PC-9 (cell line): ENCODE measurements around the gene SEC11A. TPM values are rescaled to one million over a fixed set of nuclear protein-coding genes. Genes with fewer than 3 reads are reported as not detected.
"Not testable (repeated sequence)": the region's sequence is repeated elsewhere in the genome, so short reads cannot be mapped to it uniquely, and the experiment has no call there.

Experiments used
- BruUV-seq: library from RNA; stranded (reverse); fragments of 400-500 nt; replicated peaks from 2 replicates; lab custom pipeline; 2021; lab: Mats Ljungman, UMichigan
- CTCF ChIA-PET: fragments of 300-600 bp; sonication (Branson Sonifier 250); formaldehyde crosslinking; loops from one replicate; lab custom pipeline; 2022; ENCODE audit warnings: antibody characterized with exemption; lab: Charles Lee
- POLR2A ChIA-PET: fragments of 300-600 bp; sonication (Branson Sonifier 250); formaldehyde crosslinking; loops from one replicate; lab custom pipeline; 2022; ENCODE audit warnings: antibody characterized with exemption; ENCODE audit not compliant: unreplicated experiment; lab: Charles Lee
- DNase-seq, 2 experiments: peaks; one replicate each; pipeline versions ENCODE4 v3.0.0 to v3.0.0-alpha.2; 2015 to 2022; ENCODE audit warnings: mixed read lengths in 1 of 2
- H2AFZ ChIP-seq: fragments of 200-600 bp; sonication (generic); 2 replicates; pipeline ENCODE4 v1.8.1; 2017; ENCODE audit warnings: antibody characterized with exemption
- H3F3A ChIP-seq: fragments of 200-600 bp; sonication (generic); 2 replicates; pipeline ENCODE4 v1.8.1; 2017; ENCODE audit warnings: antibody characterized with exemption, mild to moderate bottlenecking, low read depth; ENCODE audit not compliant: insufficient read depth
- H3K27ac ChIP-seq: fragments of 200-600 bp; sonication (generic); 2 replicates; pipeline ENCODE4 v1.6.1; 2016; ENCODE audit warnings: mixed run types
- H3K27me3 ChIP-seq: fragments of 200-600 bp; sonication (generic); 2 replicates; pipeline ENCODE4 v1.6.1; 2016; ENCODE audit warnings: low read depth, mixed run types; ENCODE audit not compliant: insufficient read depth
- H3K36me3 ChIP-seq: fragments of 200-600 bp; sonication (generic); 2 replicates; pipeline ENCODE4 v1.6.1; 2016; ENCODE audit warnings: low read depth, mixed run types
- H3K4me1 ChIP-seq: fragments of 200-600 bp; sonication (generic); replicated peaks from 2 replicates; pipeline ENCODE4 v1.6.1; 2016; ENCODE audit warnings: mixed run types; ENCODE audit not compliant: insufficient read depth
- H3K4me2 ChIP-seq: fragments of 200-600 bp; sonication (generic); 2 replicates; pipeline ENCODE4 v1.6.1; 2017; ENCODE audit warnings: mixed run types
- H3K4me3 ChIP-seq: fragments of 200-600 bp; sonication (generic); 2 replicates; pipeline ENCODE4 v1.6.1; 2016; ENCODE audit warnings: mixed run types
- H3K79me2 ChIP-seq: fragments of 200-600 bp; sonication (generic); 2 replicates; pipeline ENCODE4 v1.6.1; 2017; ENCODE audit warnings: low read depth, mixed run types
- H3K9me2 ChIP-seq: fragments of 200-600 bp; sonication (generic); 2 replicates; pipeline ENCODE4 v1.8.1; 2017; ENCODE audit warnings: mild to moderate bottlenecking; ENCODE audit not compliant: insufficient read depth
- H3K9me3 ChIP-seq: fragments of 200-600 bp; sonication (generic); 2 replicates; pipeline ENCODE4 v1.8.1; 2016; ENCODE audit warnings: low read depth; ENCODE audit not compliant: insufficient read depth
- H4K20me1 ChIP-seq: fragments of 200-600 bp; sonication (generic); 2 replicates; pipeline ENCODE4 v1.8.1; 2017; ENCODE audit not compliant: insufficient read depth
- EZH2 ChIP-seq: fragments of 200-600 bp; sonication (generic); IDR thresholded peaks from 2 replicates; pipeline ENCODE4 v1.8.0; 2017; ENCODE audit warnings: antibody characterized with exemption, low read depth
- intact Hi-C: fragments of 100-400 bp; cut with micrococcal nuclease; formaldehyde crosslinking; loops from one replicate; pipeline ENCODE4 v1.10.0; 2022; ENCODE audit not compliant: unreplicated experiment
- total RNA-seq: library from RNA; stranded (reverse); gene quantifications from 2 replicates; pipeline ENCODE4 v1.2.3, GENCODE V29; 2021
- TF ChIP-seq, protein P1 (sequence below): fragments of 200-600 bp; sonication (generic); conservative IDR thresholded peaks from 2 replicates; pipeline ENCODE4 v1.6.1; 2017; ENCODE audit warnings: mixed run types, antibody characterized with exemption, mild to moderate bottlenecking, moderate library complexity

The SEC11A gene
- total RNA-seq, 1 experiment from 2014 or later = 174 TPM

DNA sequence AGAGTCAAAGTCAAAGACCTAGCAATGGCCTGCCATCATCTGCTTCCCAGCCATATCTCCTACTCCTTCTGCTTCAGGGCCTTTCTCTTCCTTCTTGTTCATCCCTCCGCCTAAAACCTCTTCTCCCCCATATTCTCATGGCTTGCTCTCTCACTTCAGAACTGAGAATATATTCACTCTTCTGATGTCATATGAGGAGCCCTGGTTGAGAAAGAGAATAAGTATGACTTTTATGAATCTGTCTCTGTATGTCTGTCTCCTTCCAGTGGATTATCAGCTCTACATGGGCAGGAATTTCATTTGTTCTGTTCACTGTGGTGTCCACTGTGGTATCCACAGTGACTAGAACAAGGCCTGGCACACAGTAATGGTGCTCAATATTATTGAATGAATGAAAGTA lies 44.3 kb upstream of the SEC11A start:
- peaks cover 35% of the 10 kb centered on the region for H4K20me1 ChIP-seq
- CTCF ChIA-PET = no interaction called here
- no peak overlapping the region for H3K27ac ChIP-seq

DNA sequence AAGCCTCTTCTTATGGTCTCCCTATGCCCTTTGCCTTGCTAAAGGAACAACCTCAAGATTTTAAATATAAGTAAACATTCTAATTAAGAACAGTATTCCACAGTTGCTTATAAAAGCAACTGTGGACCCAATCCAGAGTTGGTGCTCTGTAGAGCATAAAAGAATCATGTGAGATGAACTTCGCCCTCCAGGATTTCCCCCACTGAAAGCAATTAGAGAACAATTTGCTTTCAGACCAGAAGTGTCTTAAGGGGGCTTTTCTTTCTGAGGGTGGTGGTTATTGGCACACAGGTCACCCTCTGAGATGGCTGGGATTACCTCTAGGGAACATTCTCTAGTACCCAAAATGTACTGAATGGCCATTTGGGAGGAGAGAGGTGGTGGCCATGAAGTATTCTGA lies 43.1 kb upstream of the SEC11A start:
- Histone ChIP-seq H3F3A (peaks cover 6% of the 10 kb centered on the region; the same call in 1 of the 2 replicates), H3K4me3 (no peak overlapping the region), H3K27ac (no peak overlapping the region), H3K9me2 (no peaks in the 10 kb centered on the region), H3K27me3 (no peaks in the 10 kb centered on the region), H3K36me3 (no peaks in the 10 kb centered on the region), H3K4me2 (no peak overlapping the region), H3K9me3 (no peaks in the 10 kb centered on the region), H4K20me1 (peaks cover 37% of the 10 kb centered on the region), H2AFZ (no peak overlapping the region), H3K79me2 (peaks cover 100% of the 10 kb centered on the region), H3K4me1 (no peaks in the 10 kb centered on the region)
- ChIA-PET CTCF (no interaction called here), POLR2A (no interaction called here)
- intact Hi-C loops = no loop called here
- TF ChIP-seq EZH2 = no peak
- TF ChIP-seq, protein P1, sequence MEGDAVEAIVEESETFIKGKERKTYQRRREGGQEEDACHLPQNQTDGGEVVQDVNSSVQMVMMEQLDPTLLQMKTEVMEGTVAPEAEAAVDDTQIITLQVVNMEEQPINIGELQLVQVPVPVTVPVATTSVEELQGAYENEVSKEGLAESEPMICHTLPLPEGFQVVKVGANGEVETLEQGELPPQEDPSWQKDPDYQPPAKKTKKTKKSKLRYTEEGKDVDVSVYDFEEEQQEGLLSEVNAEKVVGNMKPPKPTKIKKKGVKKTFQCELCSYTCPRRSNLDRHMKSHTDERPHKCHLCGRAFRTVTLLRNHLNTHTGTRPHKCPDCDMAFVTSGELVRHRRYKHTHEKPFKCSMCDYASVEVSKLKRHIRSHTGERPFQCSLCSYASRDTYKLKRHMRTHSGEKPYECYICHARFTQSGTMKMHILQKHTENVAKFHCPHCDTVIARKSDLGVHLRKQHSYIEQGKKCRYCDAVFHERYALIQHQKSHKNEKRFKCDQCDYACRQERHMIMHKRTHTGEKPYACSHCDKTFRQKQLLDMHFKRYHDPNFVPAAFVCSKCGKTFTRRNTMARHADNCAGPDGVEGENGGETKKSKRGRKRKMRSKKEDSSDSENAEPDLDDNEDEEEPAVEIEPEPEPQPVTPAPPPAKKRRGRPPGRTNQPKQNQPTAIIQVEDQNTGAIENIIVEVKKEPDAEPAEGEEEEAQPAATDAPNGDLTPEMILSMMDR = no peak
- DNase-seq = no peak
- BruUV-seq = no TSS peak

More for the DNA sequence above, 44.3 kb upstream of the SEC11A start:
- no peak overlapping the region for H3K4me2 ChIP-seq
- H3K9me2 ChIP-seq = no peaks in the 10 kb centered on the region
- BruUV-seq = no TSS peak
- peaks cover 6% of the 10 kb centered on the region; the same call in 1 of the 2 replicates for H3F3A ChIP-seq
- intact Hi-C loops = no loop called here
- TF ChIP-seq EZH2 = no peak
- TF ChIP-seq, protein P1 = no peak
- no peaks in the 10 kb centered on the region for H3K27me3 ChIP-seq
- H2AFZ ChIP-seq = no peak overlapping the region
- peaks cover 100% of the 10 kb centered on the region for H3K79me2 ChIP-seq
- no peaks in the 10 kb centered on the region for H3K36me3 ChIP-seq
- H3K4me3 ChIP-seq = no peak overlapping the region
- POLR2A ChIA-PET = no interaction called here
- no peaks in the 10 kb centered on the region for H3K9me3 ChIP-seq
- H3K4me1 ChIP-seq = no peaks in the 10 kb centered on the region
- DNase-seq = no peak

DNA sequence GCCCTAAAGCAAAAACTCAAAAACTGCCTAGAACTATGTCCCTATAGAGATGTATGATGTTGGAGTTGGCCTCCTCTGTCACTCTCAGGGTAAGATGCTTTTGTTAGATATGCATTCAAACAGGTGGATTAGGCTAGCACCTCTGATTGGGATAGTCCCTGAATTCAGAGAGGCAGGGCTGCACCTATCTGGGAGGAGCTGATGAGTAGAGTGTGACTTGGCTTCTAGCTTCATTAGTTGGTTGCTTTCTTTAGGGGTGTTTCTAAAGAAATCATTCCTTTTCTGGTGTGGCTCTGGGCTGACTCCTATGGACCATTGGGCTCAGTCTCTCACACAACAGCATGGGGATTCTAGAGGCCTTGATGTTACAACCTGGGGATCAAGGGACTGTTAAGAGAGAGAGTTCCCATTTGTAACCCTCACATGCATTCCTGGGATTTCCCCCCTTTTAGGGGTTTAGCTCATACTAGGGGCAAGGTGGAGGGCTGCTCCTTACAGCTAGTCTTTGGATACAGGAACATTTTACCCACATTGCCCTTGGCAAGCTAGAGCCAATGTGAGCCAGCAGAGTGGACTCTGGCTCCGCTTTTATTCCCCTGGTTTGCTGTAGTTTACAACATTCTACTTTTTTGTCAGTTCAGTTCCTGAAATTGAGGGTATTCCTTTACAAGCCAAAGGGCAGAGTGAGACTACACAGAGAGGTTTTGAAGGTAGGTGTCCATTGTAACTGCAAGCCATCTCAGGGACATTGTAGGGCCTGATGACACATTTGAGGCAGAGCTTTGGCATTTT lies 40.0 kb upstream of the SEC11A start:
- H3K27ac ChIP-seq = no peak overlapping the region
- peaks cover 38% of the 10 kb centered on the region for H4K20me1 ChIP-seq
- CTCF ChIA-PET = interaction anchor here (0.6 kb wide), 1 partner anchor 78 kb away, joined by 3 read pairs; no protein-coding TSS in a partner anchor
- no peak overlapping the region for H2AFZ ChIP-seq
- peaks cover 15% of the 10 kb centered on the region for H3K4me1 ChIP-seq
- POLR2A ChIA-PET = no interaction called here
- no peaks in the 10 kb centered on the region for H3K9me2 ChIP-seq
- TF ChIP-seq EZH2 = no peak
- no peaks in the 10 kb centered on the region for H3K36me3 ChIP-seq
- DNase-seq = no peak
- peaks cover 100% of the 10 kb centered on the region for H3K79me2 ChIP-seq
- no peaks in the 10 kb centered on the region for H3K27me3 ChIP-seq
- no peaks in the 10 kb centered on the region for H3K9me3 ChIP-seq
- no TSS peak for BruUV-seq
- H3K4me2 ChIP-seq = no peak overlapping the region
- intact Hi-C loops = no loop called here
- peaks cover 4% of the 10 kb centered on the region; the same call in 1 of the 2 replicates for H3F3A ChIP-seq
- no peak overlapping the region for H3K4me3 ChIP-seq

DNA sequence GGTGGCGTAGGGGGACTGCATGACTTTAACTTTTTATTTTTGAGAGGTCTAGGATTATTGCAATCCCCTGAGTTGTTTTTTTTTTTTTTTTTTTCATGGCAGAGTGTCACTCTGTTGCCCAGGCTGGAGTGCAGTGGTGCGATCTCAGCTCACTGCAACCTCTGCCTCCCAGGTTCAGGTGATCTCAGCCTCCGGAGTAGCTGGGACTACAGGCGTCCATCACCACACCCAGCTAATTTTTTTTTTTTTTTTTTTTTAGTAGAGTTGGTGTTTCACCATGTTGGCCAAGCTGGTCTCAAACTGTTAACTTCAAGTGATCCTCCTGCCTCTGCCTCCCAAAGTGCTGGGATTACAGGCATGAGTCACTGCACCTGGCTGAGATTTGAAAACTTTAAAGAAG lies 39.0 kb upstream of the SEC11A start:
- H3K9me3 ChIP-seq, POLR2A ChIA-PET, H3K4me3 ChIP-seq, H3K27me3 ChIP-seq, H3K27ac ChIP-seq, H3K4me2 ChIP-seq, intact Hi-C loops, BruUV-seq, H3K36me3 ChIP-seq, DNase-seq, CTCF ChIA-PET, H3K9me2 ChIP-seq, H2AFZ ChIP-seq, H3F3A ChIP-seq: not testable (repeated sequence)
- Histone ChIP-seq H4K20me1 (peaks cover 37% of the 10 kb centered on the region), H3K79me2 (peaks cover 100% of the 10 kb centered on the region), H3K4me1 (peaks cover 26% of the 10 kb centered on the region)
